ENCODE measurements around the gene ZDHHC22.

DNA sequence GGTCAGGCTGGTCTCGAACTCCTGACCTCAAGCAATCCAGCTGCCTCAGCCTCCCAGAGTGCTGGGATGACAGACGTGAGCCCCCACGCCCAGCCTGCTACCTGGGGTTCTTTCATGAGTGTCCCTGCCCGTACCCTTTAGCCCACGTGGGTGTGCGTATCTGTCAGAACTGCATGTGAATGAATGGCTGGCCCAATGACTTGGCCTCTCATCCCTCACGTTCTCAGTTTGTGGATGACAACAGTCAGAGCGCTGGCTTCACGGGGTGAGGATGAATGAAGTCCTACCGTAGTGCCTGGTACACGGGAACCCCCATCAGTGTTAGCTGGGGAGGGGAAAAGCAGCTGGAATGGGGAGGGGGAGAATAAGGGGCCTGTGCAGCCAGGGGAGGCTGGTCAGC, 16.1 kb upstream of the ZDHHC22 start:
- TF ChIP-seq RAD21 (conservative IDR thresholded peaks at IDR 0.05) (no peak), SMC3 (conservative IDR thresholded peaks at IDR 0.05; ENCODE audit: poor library complexity) (no peak), CTCF (IDR thresholded peaks at IDR 0.05; ENCODE audit: poor library complexity, severe bottlenecking) (no peak), POLR2AphosphoS5 (IDR thresholded peaks at IDR 0.05) (no peak), EP300 (conservative IDR thresholded peaks at IDR 0.05; ENCODE audit: poor library complexity, severe bottlenecking) (no peak)
- TF ChIP-seq, protein P1, sequence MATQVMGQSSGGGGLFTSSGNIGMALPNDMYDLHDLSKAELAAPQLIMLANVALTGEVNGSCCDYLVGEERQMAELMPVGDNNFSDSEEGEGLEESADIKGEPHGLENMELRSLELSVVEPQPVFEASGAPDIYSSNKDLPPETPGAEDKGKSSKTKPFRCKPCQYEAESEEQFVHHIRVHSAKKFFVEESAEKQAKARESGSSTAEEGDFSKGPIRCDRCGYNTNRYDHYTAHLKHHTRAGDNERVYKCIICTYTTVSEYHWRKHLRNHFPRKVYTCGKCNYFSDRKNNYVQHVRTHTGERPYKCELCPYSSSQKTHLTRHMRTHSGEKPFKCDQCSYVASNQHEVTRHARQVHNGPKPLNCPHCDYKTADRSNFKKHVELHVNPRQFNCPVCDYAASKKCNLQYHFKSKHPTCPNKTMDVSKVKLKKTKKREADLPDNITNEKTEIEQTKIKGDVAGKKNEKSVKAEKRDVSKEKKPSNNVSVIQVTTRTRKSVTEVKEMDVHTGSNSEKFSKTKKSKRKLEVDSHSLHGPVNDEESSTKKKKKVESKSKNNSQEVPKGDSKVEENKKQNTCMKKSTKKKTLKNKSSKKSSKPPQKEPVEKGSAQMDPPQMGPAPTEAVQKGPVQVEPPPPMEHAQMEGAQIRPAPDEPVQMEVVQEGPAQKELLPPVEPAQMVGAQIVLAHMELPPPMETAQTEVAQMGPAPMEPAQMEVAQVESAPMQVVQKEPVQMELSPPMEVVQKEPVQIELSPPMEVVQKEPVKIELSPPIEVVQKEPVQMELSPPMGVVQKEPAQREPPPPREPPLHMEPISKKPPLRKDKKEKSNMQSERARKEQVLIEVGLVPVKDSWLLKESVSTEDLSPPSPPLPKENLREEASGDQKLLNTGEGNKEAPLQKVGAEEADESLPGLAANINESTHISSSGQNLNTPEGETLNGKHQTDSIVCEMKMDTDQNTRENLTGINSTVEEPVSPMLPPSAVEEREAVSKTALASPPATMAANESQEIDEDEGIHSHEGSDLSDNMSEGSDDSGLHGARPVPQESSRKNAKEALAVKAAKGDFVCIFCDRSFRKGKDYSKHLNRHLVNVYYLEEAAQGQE (IDR thresholded peaks at IDR 0.05; ENCODE audit: borderline replicate concordance): no peak

Measured in neural cell (in vitro differentiated cells).